Panc1 (cell line): ENCODE results near the gene MMAB. TPM values are rescaled to one million over a fixed set of nuclear protein-coding genes. Genes with fewer than 3 reads are reported as not detected.

Experiments
- ATAC-seq: fragments of 200-7000 bp; cut with Tn5 transposase; 2 replicates; pipeline ENCODE4 v1.9.1; 2020; ENCODE audit warnings: mild to moderate bottlenecking, moderate library complexity
- BruUV-seq: library from RNA; stranded (reverse); fragments of 400-500 nt; replicated peaks from 2 replicates; lab custom pipeline; 2021; lab: Mats Ljungman, UMichigan
- CTCF ChIA-PET: fragments of 300-600 bp; sonication (Branson Sonifier 250); formaldehyde crosslinking; loops from one replicate; lab custom pipeline; 2022; ENCODE audit warnings: antibody characterized with exemption; lab: Charles Lee
- POLR2A ChIA-PET: fragments of 300-600 bp; sonication (Branson Sonifier 250); formaldehyde crosslinking; loops from one replicate; lab custom pipeline; 2022; ENCODE audit warnings: antibody characterized with exemption; lab: Charles Lee
- DNase-seq: peaks from one replicate; pipeline ENCODE4 v3.0.0-alpha.2; 2010; ENCODE audit warnings: low read depth, low spot score
- H3K27ac ChIP-seq: 2 replicates; pipeline ENCODE4 v1.5.1; 2011; ENCODE audit warnings: mild to moderate bottlenecking, low read length, inconsistent platforms
- H3K27me3 ChIP-seq: fragments of 200-500 bp; sonication (Bioruptor generic); 2 replicates; pipeline ENCODE4 v1.6.0; 2014; ENCODE audit warnings: low read length, inconsistent platforms; ENCODE audit not compliant: control insufficient read depth, insufficient read depth
- H3K36me3 ChIP-seq: fragments of 200-500 bp; sonication (Bioruptor generic); 2 replicates; pipeline ENCODE4 v1.5.1; 2014; ENCODE audit warnings: inconsistent platforms, mild to moderate bottlenecking, low read length, moderate library complexity; ENCODE audit not compliant: control insufficient read depth, insufficient read depth
- H3K4me1 ChIP-seq: 2 replicates; pipeline ENCODE4 v1.5.1; 2011; ENCODE audit warnings: inconsistent platforms, mild to moderate bottlenecking, low read length, moderate library complexity; ENCODE audit not compliant: control insufficient read depth, insufficient read depth
- H3K4me3 ChIP-seq, 2 experiments: 2 replicates each; pipeline ENCODE4 v1.5.1; 2011 to 2012; ENCODE audit warnings: low read depth in 2 of 2, low read length in 2 of 2, mild to moderate bottlenecking in 2 of 2, inconsistent platforms in 1 of 2, moderate library complexity in 1 of 2
- H3K9me3 ChIP-seq: fragments of 200-500 bp; sonication (Bioruptor generic); 2 replicates; pipeline ENCODE4 v1.5.1; 2014; ENCODE audit warnings: low read depth, mild to moderate bottlenecking, inconsistent platforms, low read length, moderate library complexity; ENCODE audit not compliant: control insufficient read depth, insufficient read depth
- POLR2AphosphoS5 ChIP-seq: IDR thresholded peaks from 2 replicates; pipeline ENCODE4 v1.6.1; 2012; ENCODE audit warnings: mild to moderate bottlenecking, low read depth, low read length, moderate library complexity
- REST ChIP-seq, 2 experiments: IDR thresholded peaks; 2 replicates each; pipeline ENCODE4 v1.6.1; 2011 to 2012; ENCODE audit warnings: low read depth in 2 of 2, control low read depth in 1 of 2, low read length in 1 of 2, mild to moderate bottlenecking in 1 of 2, moderate library complexity in 1 of 2; ENCODE audit not compliant: insufficient read depth in 1 of 2
- SIN3A ChIP-seq: IDR thresholded peaks from 2 replicates; pipeline ENCODE4 v1.6.1; 2012; ENCODE audit warnings: low read depth, mild to moderate bottlenecking, low read length, moderate library complexity, borderline replicate concordance; ENCODE audit not compliant: insufficient read depth
- TCF7L2 ChIP-seq: IDR thresholded peaks from 2 replicates; pipeline ENCODE4 v1.6.1; 2011; ENCODE audit warnings: mild to moderate bottlenecking, low read depth, low read length, inconsistent platforms
- in situ Hi-C: cut with HindIII; loops from 2 replicates; pipeline ENCODE4 v1.10.0; 2016; ENCODE audit warnings: low sequenced_read_pairs, low pct_unique_long_range_greater_than_20kb
- intact Hi-C: fragments of 100-400 bp; cut with micrococcal nuclease; formaldehyde crosslinking; loops from one replicate; pipeline ENCODE4 v1.10.0; 2022; ENCODE audit not compliant: unreplicated experiment
- total RNA-seq: library from RNA; stranded (reverse); gene quantifications from one replicate; pipeline ENCODE4 v1.2.1, GENCODE V29; 2021; ENCODE audit not compliant: unreplicated experiment
- TF ChIP-seq, protein P1 (sequence below): fragments of 450-650 bp; IDR thresholded peaks from 2 replicates; pipeline ENCODE4 v1.5.1; 2017; ENCODE audit warnings: mild to moderate bottlenecking

Gene MMAB
- total RNA-seq, 1 experiment from 2014 or later, result 58.6 TPM

GRCh38 chr12:109580272-109580671 lies 7.0 kb upstream of the MMAB start:
- POLR2A ChIA-PET, result no interaction called here

GRCh38 chr12:109579639-109580038 lies 6.3 kb upstream of the MMAB start:
- no peak for ATAC-seq
- peaks cover 6% of the 10 kb centered on the region for H3K4me1 ChIP-seq
- intact Hi-C loops (no loop called here), in situ Hi-C loops (no loop called here)
- H3K36me3 ChIP-seq, result peaks cover 3% of the 10 kb centered on the region
- no peaks in the 10 kb centered on the region for H3K9me3 ChIP-seq
- no peak for DNase-seq
- ChIA-PET CTCF (no interaction called here), POLR2A (no interaction called here)
- H3K27ac ChIP-seq, result no peak overlapping the region
- TF ChIP-seq, protein P1, sequence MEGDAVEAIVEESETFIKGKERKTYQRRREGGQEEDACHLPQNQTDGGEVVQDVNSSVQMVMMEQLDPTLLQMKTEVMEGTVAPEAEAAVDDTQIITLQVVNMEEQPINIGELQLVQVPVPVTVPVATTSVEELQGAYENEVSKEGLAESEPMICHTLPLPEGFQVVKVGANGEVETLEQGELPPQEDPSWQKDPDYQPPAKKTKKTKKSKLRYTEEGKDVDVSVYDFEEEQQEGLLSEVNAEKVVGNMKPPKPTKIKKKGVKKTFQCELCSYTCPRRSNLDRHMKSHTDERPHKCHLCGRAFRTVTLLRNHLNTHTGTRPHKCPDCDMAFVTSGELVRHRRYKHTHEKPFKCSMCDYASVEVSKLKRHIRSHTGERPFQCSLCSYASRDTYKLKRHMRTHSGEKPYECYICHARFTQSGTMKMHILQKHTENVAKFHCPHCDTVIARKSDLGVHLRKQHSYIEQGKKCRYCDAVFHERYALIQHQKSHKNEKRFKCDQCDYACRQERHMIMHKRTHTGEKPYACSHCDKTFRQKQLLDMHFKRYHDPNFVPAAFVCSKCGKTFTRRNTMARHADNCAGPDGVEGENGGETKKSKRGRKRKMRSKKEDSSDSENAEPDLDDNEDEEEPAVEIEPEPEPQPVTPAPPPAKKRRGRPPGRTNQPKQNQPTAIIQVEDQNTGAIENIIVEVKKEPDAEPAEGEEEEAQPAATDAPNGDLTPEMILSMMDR, result no peak
- no peak for TF ChIP-seq TCF7L2
- TF ChIP-seq SIN3A, result no peak
- no peak for TF ChIP-seq POLR2AphosphoS5
- TF ChIP-seq REST (IDR thresholded peaks at IDR 0.05; ENCODE audit: insufficient read depth in 1 of 2, low read depth in 2 of 2, low read length in 1 of 2), result no peak
- H3K4me3 ChIP-seq, result no peak overlapping the region
- no TSS peak for BruUV-seq
- no peaks in the 10 kb centered on the region for H3K27me3 ChIP-seq

More at GRCh38 chr12:109580272-109580671, 7.0 kb upstream of the MMAB start:
- ATAC-seq (no peak; the same call in 1 of the 2 replicates), DNase-seq (no peak)
- intact Hi-C loops (no loop called here), in situ Hi-C loops (no loop called here)
- BruUV-seq, result no TSS peak
- Histone ChIP-seq H3K27me3 (no peaks in the 10 kb centered on the region), H3K27ac (no peak overlapping the region), H3K36me3 (peaks cover 3% of the 10 kb centered on the region), H3K4me3 (no peak overlapping the region), H3K4me1 (no peaks in the 10 kb centered on the region), H3K9me3 (no peaks in the 10 kb centered on the region)
- CTCF ChIA-PET, result no interaction called here
- TF ChIP-seq SIN3A (no peak), POLR2AphosphoS5 (no peak), REST (IDR thresholded peaks at IDR 0.05; ENCODE audit: insufficient read depth in 1 of 2, low read depth in 2 of 2, low read length in 1 of 2) (no peak), TCF7L2 (no peak)
- TF ChIP-seq, protein P1, result no peak
